ENCODE data around the gene NINJ1. TPM values are rescaled to one million over a fixed set of nuclear protein-coding genes. Genes with fewer than 3 reads are reported as not detected.

Gene NINJ1
- total and polyA plus RNA-seq, 8 donors, result 9.3 to 153 (median 34.6) TPM

DNA sequence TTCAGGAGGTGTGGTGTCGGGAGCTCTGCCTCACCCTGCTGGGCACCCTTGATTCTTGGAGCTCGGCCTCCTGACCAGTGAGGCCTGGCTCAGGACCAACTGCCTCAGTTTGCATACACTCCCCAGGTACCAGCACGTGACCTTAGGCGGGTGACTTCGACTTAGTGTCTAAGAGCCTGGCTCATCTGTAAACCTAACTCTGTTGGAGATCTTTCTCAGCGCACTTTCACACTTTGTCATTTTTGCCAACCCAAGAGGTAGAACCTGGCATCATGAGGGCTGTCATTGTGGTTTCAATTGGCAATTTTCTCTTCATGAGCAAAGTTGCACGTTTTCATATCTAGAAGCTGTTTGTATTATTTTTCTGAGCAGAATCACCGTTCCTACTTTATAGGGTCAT is 36.5 kb upstream of the NINJ1 start:
- no peak for DNase-seq
- WGBS, 5 donors, result 83 to 90% (median 86%) methylated on average over 8 of the region's 8 CpGs
- Histone ChIP-seq H3K4me1 (peaks cover 0 to 27% (median 2%) of the 10 kb centered on the region in 4 donors), H3K27me3 (no peaks in the 10 kb centered on the region), H3K9me3 (no peaks in the 10 kb centered on the region), H3K4me3 (no peak overlapping the region), H3K27ac (no peak overlapping the region), H3K36me3 (no peaks in the 10 kb centered on the region)
- TF ChIP-seq POLR2A (IDR thresholded peaks at IDR 0.05) (no peak), EP300 (IDR thresholded peaks at IDR 0.05) (no peak), POLR2AphosphoS5 (IDR thresholded peaks at IDR 0.05) (no peak)
- TF ChIP-seq, protein P1, sequence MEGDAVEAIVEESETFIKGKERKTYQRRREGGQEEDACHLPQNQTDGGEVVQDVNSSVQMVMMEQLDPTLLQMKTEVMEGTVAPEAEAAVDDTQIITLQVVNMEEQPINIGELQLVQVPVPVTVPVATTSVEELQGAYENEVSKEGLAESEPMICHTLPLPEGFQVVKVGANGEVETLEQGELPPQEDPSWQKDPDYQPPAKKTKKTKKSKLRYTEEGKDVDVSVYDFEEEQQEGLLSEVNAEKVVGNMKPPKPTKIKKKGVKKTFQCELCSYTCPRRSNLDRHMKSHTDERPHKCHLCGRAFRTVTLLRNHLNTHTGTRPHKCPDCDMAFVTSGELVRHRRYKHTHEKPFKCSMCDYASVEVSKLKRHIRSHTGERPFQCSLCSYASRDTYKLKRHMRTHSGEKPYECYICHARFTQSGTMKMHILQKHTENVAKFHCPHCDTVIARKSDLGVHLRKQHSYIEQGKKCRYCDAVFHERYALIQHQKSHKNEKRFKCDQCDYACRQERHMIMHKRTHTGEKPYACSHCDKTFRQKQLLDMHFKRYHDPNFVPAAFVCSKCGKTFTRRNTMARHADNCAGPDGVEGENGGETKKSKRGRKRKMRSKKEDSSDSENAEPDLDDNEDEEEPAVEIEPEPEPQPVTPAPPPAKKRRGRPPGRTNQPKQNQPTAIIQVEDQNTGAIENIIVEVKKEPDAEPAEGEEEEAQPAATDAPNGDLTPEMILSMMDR (IDR thresholded peaks at IDR 0.05), result no peak
- intact Hi-C loops (cut with DNase I; ENCODE audit: low total_unique reads), result no loop called here

DNA sequence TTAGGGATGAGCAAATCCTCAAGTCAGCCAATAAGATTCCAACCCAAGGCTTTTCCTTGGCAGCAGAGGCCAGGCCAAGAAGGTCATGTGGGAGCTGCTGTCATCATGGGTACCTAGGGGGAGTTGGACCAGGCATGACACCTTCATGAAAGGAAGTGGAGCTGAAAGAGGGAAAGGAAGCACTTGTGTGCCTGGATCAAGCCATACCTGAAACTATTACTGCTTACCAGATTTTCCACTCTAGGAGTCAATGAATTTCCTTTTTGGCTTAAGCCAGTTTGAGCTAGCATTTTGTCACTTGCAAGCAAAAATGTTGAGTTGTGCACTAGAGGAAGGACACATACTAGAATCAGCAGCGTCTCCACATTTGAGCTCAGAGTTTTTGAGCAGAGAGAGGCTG is 35.4 kb upstream of the NINJ1 start:
- intact Hi-C loops (cut with DNase I; ENCODE audit: low total_unique reads), result no loop called here
- DNase-seq, result no peak

DNA sequence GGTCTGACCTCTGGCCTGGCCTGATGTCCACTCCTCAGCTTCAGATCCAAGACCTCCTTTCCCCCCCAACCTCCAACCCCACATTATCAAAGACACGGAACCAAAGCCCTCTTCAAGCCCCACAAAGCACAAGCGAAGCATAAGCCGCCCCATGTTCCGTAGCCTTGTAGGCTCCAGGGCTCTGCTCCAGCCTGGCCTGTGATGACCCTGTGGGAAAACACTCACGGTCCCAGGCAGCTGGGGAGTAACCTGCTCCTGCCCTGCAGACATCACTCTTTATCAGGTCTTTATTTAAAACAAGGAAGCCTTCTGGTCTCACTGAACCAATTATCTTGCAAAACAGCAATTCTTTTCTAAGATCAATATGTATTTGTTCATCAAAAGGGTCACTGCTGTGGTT is 34.5 kb upstream of the NINJ1 start:
- H3K27me3 ChIP-seq, result no peaks in the 10 kb centered on the region
- no peaks in the 10 kb centered on the region for H3K36me3 ChIP-seq
- H3K4me1 ChIP-seq, result peaks cover 0 to 25% (median 2%) of the 10 kb centered on the region in 4 donors
- intact Hi-C loops (cut with DNase I; ENCODE audit: low total_unique reads), result no loop called here
- H3K9me3 ChIP-seq, result no peaks in the 10 kb centered on the region
- no peak for TF ChIP-seq POLR2A (IDR thresholded peaks at IDR 0.05)
- TF ChIP-seq POLR2AphosphoS5 (IDR thresholded peaks at IDR 0.05), result no peak
- TF ChIP-seq, protein P1 (IDR thresholded peaks at IDR 0.05), result no peak
- TF ChIP-seq EP300 (IDR thresholded peaks at IDR 0.05), result no peak
- 72 to 87% (median 78%) methylated on average over 5 of the region's 5 CpGs for WGBS, 5 donors
- no peak overlapping the region for H3K4me3 ChIP-seq
- H3K27ac ChIP-seq, result no peak overlapping the region
- no peak for DNase-seq

More for the DNA sequence above, 35.4 kb upstream of the NINJ1 start:
- H3K4me1 ChIP-seq, result peaks cover 0 to 27% (median 2%) of the 10 kb centered on the region in 4 donors
- H3K27me3 ChIP-seq, result no peaks in the 10 kb centered on the region
- no peaks in the 10 kb centered on the region for H3K9me3 ChIP-seq
- TF ChIP-seq EP300 (IDR thresholded peaks at IDR 0.05), result no peak
- TF ChIP-seq POLR2A (IDR thresholded peaks at IDR 0.05), result no peak
- no peak for TF ChIP-seq POLR2AphosphoS5 (IDR thresholded peaks at IDR 0.05)
- TF ChIP-seq, protein P1 (IDR thresholded peaks at IDR 0.05), result no peak
- no peaks in the 10 kb centered on the region for H3K36me3 ChIP-seq
- H3K27ac ChIP-seq, result no peak overlapping the region
- H3K4me3 ChIP-seq, result no peak overlapping the region
- WGBS, 5 donors, result 82 to 100% (median 95%) methylated on average over 1 of the region's 1 CpG

DNA sequence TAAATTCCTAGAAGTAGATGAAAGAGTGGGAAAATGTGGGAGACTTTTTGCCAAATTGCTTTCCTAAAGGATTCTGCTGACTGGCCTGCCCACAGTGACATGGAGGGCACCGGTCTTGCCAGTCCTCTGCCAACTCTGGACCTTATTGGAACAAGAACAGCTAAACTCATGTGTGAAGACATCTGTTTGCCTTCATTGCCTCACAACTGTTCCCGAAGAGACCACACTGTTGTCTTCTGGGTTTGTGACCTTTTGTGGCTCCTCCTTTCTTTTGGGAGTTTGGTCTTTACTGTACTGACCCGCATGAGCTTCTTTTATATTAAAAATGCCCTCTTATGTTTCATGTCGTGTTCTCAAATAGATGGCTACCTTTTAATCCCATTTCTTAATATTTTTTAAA is 33.8 kb upstream of the NINJ1 start:
- Histone ChIP-seq H3K27ac (no peak overlapping the region), H3K27me3 (no peaks in the 10 kb centered on the region), H3K4me1 (peaks cover 0 to 20% (median 2%) of the 10 kb centered on the region in 4 donors), H3K36me3 (no peaks in the 10 kb centered on the region), H3K9me3 (no peaks in the 10 kb centered on the region), H3K4me3 (no peak overlapping the region)
- intact Hi-C loops (cut with DNase I; ENCODE audit: low total_unique reads), result no loop called here
- no peak for DNase-seq
- WGBS, 5 donors, result 71 to 87% (median 75%) methylated on average over 4 of the region's 4 CpGs
- TF ChIP-seq, protein P1 (IDR thresholded peaks at IDR 0.05), result no peak
- TF ChIP-seq POLR2A (IDR thresholded peaks at IDR 0.05) (no peak), EP300 (IDR thresholded peaks at IDR 0.05) (no peak), POLR2AphosphoS5 (IDR thresholded peaks at IDR 0.05) (no peak)
